GM18867 (cell line): ENCODE results near the gene CTNNA3.
A peak's percentile ranks its signal among the peaks of the same experiment; 100 is the strongest.

Experiments
- ATAC-seq: cut with Tn5 transposase; IDR thresholded peaks from one replicate; pipeline ENCODE4 v1.9.1; 2021; ENCODE audit warnings: mild to moderate bottlenecking, moderate library complexity; ENCODE audit not compliant: unreplicated experiment

CTNNA3 gene

DNA sequence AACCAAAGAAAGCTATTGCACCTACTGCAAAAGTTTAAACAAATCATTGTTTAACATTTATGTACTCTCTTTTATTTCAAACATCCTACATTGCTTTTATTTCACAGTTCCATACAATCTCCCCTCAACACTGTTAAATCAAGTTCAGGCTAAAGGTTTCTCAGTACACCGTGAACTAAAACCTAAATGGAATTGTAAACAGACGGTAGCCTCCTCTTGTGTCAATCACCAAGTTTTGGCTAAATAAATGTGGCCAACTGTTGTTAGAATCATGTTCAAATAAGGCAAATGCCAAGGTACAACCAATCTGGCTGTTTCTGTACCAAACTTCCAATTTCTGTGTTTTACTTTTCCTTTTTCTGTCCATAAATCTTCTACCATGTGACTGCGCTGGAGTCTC is 1493.9 kb downstream of the CTNNA3 start:
- ATAC-seq: no peak

- no peak for ATAC-seq
These were observed 1503.7 kb downstream of the CTNNA3 start for GRCh38 chr10:66192162-66192831.

DNA sequence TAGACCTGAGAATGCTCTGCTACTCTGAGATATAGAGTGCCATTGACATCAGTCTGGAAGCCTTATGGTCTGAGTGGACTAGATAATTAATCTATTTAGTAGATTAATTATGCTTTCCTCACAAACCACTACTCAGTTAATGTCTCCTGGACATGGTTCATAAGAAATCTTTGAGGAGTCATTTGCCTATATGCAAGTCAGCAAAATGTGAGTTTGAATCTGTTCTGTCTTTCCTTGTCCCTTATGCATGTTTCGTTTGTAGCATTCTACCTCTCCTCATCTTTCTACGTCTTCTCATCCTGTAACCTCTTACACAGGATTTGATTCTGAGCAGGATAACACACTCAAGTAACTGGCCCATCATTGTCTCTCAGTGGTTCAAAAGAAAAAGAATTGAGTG is 1505.6 kb downstream of the CTNNA3 start:
- ATAC-seq: no peak

DNA sequence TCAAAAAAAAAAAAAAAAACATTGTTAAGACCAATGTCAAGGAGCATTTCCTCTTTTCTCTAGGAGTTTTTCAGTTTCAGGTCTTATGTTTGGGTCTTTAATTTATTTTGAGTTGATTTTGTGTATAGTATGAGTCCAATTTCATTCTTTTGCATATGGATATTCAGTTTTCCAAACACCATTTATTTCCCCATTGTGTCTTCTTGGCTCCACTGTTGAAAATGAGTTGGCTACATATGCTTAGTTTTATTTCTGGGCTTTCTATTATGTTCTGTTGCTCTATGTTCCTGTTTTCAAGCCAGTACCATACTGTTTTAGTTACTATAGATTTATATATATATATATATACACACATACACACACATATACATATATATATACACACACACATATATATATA is 1506.7 kb downstream of the CTNNA3 start:
- ATAC-seq: no peak

- ATAC-seq: no peak
These were observed 1508.8 kb downstream of the CTNNA3 start for GRCh38 chr10:66187053-66187733.

GRCh38 chr10:66183028-66183427 is 1513.0 kb downstream of the CTNNA3 start:
- ATAC-seq: no peak

- peak; percentile 87 for ATAC-seq
These were observed 1515.2 kb downstream of the CTNNA3 start for GRCh38 chr10:66180581-66181318.

DNA sequence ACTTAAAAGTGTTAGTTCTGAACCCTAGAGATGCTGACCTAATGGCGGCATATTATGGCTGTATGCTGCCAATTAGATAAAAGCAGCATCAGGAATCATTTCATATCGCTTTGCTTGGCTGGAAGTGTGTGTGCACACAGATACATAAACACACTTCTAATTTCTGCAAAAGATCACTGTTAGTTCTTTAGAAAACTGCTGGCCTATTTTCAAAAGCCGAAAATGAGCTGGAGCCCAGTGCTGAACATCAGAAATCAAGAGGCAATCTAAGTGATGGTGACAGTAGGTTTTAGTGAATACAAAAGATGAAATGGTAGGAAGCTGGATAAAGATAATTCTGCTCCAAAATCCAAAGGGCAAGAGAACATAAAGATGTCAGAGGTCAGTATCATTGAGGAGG is 1516.0 kb downstream of the CTNNA3 start:
- no peak for ATAC-seq

GRCh38 chr10:66176772-66177171 is 1519.2 kb downstream of the CTNNA3 start:
- ATAC-seq: no peak

GRCh38 chr10:66167816-66168215 is 1528.2 kb downstream of the CTNNA3 start:
- no peak for ATAC-seq

DNA sequence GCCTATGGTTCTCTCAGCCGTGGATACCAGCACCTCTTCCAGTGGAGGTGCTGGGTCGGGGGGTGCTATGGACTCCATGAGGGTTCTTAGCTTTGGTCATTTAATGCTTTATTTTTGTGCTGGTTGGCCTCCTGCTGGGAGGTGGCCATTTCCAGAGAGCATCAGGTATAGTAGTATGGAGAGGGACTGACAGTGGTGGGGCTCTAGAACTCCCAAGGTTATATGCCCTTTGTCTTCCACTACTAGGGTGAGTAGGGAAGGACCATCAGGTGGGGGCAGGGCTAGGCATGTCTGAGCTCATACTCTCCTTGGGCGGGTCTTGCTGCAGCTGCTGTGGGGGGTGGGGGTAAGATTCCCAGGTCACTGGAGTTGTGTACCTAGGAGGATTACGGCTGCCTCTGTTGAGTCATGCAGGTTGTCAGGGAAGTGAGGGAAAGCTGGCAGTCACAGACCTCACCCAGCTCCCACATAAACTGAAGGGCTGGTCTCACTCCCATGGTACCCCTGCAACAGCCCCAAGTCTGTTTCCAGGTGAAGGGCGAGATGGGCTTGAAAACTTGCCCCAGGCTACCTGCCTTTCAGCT is 1533.3 kb downstream of the CTNNA3 start:
- ATAC-seq: no peak

DNA sequence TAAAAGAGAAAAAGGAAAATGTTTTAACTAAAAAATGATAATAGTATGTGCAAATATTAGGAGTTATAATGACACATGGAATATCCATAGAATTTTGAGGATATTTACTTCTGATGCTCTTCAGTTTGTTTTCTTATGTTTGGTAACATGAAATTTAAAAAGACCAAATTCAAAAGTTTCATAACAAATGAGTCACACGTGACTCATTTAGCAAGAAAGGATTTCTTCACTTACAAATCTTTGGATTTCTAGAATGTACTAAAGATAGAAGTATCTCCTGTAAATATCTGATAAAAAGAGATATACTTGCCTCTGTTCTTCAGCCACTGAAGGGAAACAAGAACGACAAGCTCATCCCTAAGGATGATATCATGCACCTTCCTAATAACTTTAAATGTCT is 1544.6 kb downstream of the CTNNA3 start:
- ATAC-seq: no peak

DNA sequence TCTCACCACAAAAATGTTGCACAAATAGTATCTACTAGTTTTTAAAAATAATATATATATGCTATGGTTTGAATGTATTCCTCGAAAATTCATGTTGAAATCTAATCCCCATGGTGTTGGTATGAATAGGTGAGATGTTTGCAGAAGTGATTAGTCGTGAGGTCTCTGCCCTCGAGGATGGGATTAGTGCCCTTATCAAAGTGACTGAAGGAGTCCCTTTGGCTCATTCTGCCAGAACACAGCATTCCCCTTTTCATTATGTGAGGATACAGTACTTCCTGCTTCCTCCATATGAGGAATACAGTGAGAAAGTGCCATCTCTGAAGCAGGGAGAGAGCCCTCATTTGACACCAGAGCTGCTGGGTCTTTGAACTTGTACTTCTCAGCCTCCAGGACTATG is 1547.7 kb downstream of the CTNNA3 start:
- no peak for ATAC-seq

DNA sequence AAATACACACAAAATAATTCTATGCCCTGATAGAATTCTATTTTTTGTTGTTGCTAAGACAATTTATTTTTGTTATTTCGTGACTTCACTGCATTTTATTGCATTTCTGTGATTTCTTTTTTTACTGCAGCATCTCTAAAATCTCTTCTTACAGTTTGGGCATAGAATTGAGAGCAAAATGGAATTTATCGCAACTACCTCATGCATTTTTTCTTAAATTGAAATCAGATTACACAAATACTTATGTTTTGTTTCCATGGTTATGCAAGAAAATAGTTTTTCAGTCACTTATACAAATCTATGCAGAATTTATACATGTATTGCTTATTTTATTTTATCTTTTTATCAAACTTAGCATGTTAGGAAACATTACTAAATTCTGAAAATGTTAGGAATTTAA is 1552.0 kb downstream of the CTNNA3 start:
- ATAC-seq: no peak

- ATAC-seq: no peak
These were observed 1593.2 kb downstream of the CTNNA3 start for GRCh38 chr10:66102756-66103155.

DNA sequence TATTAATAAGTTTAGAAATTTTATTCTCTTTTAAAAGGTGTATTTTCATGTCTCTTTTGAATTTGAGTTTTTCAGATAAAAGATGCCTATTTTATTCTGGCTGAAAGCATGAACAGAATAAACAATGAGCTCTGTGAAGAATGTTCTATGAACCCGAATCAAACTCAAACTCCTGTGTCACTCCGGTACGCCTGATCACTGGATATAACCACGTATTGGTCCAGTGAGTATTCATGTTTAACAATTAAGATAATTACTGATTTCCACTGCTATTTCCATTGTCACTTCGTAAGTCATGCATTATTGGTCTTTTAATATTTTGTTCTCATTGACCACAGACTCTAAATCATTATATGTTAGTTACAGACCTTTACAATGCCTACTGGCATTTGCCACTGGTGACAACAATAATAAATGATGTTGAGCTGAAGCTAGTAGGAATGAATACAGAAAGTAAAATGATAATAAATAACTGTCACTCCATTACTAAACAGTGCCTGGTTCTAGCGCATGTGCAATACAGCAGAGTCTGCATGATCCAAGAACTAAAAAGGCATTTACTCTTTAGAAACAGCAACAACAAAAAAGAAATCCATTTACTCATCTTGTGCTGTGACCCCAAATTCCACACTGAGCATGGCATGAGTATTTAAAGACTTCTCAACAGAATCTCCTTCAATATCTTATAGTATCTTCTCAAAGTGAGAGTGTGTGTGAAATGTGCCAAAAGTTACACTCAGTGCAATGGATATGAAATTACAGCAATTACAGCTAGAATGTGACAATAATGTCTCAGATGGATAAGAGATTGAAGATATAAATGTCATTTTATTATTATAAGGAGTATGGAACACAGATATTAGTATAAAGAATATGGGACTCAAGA is 1597.2 kb downstream of the CTNNA3 start:
- no peak for ATAC-seq

- ATAC-seq: no peak
These were observed 1600.4 kb downstream of the CTNNA3 start for GRCh38 chr10:66095610-66096009.

- ATAC-seq: no peak
These were observed 1610.1 kb downstream of the CTNNA3 start for GRCh38 chr10:66085906-66086305.

GRCh38 chr10:66071907-66072306 is 1624.1 kb downstream of the CTNNA3 start:
- no peak for ATAC-seq

DNA sequence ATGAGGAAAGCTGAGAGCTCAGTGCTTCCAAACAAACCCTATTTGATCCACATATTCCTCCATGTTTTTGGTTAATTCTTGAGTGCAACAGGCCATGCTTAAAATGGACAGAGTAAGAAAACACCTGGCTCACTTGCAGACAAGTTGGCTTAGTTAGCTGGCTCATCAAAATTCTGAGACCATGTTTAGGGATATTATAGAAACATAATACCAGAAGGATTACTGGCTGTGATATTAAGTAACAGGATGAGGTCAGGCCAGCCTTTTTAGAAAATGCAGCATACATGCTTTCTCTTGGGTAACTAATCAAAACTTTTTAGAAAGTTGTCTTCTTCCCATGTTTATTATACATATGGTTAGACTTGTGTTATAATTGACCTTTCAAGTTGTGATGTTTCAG is 1637.4 kb downstream of the CTNNA3 start:
- ATAC-seq: no peak

DNA sequence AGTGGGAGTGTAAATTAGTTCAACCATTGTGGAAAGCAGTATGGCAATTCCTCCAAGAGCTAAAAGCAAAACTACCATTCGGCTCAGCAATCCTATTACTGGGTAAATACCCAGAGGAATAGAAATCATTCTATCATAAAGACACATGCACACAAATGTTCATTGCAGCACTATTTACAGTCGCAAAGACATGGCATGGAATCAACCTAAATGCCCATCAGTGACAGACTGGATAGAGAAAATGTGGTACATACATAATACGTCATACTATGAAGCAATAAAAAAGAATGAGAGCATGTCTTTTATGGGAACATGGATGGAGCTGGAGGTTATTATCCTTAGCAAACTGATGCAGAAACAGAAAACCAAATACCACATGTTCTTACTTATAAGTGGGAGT is 1646.7 kb downstream of the CTNNA3 start:
- no peak for ATAC-seq
